ENCODE results near the gene ANKS3. TPM values are rescaled to one million over a fixed set of nuclear protein-coding genes. Genes with fewer than 3 reads are reported as not detected.

Gene ANKS3
- total and polyA plus RNA-seq, 2 experiments from 2014 or later, result 22.5 to 24.9 TPM

DNA sequence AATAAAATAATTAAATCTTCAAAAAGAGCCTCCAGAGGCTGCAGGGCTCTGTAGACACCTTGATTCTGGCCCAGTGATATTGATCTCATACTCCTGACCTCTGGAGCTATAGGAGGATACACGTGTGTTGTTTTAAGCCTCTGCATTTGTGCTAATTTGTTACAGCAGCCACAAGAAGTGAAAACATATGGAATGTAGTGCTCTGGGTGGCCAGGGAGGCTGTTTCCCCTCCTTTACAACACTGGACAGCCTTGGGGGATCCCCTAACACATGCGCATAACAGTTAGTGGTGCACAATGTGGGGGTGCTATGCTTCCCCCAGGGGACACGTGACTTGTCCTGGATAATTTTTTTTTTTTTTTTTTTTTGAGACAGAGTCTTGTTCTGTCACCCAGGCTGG lies 37.6 kb upstream of the ANKS3 start:
- Histone ChIP-seq H3K27ac (ENCODE audit: low read depth) (no peak overlapping the region), H3K4me1 (ENCODE audit: insufficient read depth) (peaks cover 13% of the 10 kb centered on the region), H3K9me2 (ENCODE audit: insufficient read depth) (no peaks in the 10 kb centered on the region), H4K20me1 (replicated peaks; ENCODE audit: insufficient read depth) (no peaks in the 10 kb centered on the region), H3K36me3 (ENCODE audit: insufficient read depth) (no peaks in the 10 kb centered on the region), H3K79me2 (replicated peaks; ENCODE audit: insufficient read depth) (peaks cover 2% of the 10 kb centered on the region; the same call in 1 of the 2 replicates), H3F3A (replicated peaks; ENCODE audit: low read depth) (peaks cover 17% of the 10 kb centered on the region; the same call in 1 of the 2 replicates), H2AFZ (peak overlapping the region; percentile 61; the same call in 1 of the 2 replicates), H3K4me3 (no peak overlapping the region), H3K4me2 (no peak overlapping the region), H3K27me3 (ENCODE audit: insufficient read depth) (no peaks in the 10 kb centered on the region)
- Mint-ChIP-seq H3K9me3 (peaks cover 3% of the 10 kb centered on the region; the same call in 1 of the 3 replicates), H3K27me3 (ENCODE audit: insufficient read depth, low read depth, poor library complexity) (peaks cover 13% of the 10 kb centered on the region), H3K4me1 (peaks cover 16% of the 10 kb centered on the region), H3K36me3 (ENCODE audit: low read depth) (peaks cover 8% of the 10 kb centered on the region; the same call in 2 of the 3 replicates), H3K4me3 (no peak overlapping the region), H3K27ac (peak overlapping the region; percentile 58; the same call in 1 of the 2 replicates)
- ATAC-seq (no peak), DNase-seq (ENCODE audit: low spot score) (no peak)
- TF ChIP-seq NANOG (IDR thresholded peaks at IDR 0.05; ENCODE audit: borderline replicate concordance) (no peak), EZH2 (IDR thresholded peaks at IDR 0.05; ENCODE audit: low read depth, unreplicated experiment) (no peak), ZNF331 (CRISPR knock-in tag; IDR thresholded peaks at IDR 0.05; ENCODE audit: low read depth) (no peak), STAT1 (IDR thresholded peaks at IDR 0.05; ENCODE audit: unreplicated experiment) (no peak)
- TF ChIP-seq, protein P1, sequence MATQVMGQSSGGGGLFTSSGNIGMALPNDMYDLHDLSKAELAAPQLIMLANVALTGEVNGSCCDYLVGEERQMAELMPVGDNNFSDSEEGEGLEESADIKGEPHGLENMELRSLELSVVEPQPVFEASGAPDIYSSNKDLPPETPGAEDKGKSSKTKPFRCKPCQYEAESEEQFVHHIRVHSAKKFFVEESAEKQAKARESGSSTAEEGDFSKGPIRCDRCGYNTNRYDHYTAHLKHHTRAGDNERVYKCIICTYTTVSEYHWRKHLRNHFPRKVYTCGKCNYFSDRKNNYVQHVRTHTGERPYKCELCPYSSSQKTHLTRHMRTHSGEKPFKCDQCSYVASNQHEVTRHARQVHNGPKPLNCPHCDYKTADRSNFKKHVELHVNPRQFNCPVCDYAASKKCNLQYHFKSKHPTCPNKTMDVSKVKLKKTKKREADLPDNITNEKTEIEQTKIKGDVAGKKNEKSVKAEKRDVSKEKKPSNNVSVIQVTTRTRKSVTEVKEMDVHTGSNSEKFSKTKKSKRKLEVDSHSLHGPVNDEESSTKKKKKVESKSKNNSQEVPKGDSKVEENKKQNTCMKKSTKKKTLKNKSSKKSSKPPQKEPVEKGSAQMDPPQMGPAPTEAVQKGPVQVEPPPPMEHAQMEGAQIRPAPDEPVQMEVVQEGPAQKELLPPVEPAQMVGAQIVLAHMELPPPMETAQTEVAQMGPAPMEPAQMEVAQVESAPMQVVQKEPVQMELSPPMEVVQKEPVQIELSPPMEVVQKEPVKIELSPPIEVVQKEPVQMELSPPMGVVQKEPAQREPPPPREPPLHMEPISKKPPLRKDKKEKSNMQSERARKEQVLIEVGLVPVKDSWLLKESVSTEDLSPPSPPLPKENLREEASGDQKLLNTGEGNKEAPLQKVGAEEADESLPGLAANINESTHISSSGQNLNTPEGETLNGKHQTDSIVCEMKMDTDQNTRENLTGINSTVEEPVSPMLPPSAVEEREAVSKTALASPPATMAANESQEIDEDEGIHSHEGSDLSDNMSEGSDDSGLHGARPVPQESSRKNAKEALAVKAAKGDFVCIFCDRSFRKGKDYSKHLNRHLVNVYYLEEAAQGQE (IDR thresholded peaks at IDR 0.05; ENCODE audit: unreplicated experiment), result no peak

DNA sequence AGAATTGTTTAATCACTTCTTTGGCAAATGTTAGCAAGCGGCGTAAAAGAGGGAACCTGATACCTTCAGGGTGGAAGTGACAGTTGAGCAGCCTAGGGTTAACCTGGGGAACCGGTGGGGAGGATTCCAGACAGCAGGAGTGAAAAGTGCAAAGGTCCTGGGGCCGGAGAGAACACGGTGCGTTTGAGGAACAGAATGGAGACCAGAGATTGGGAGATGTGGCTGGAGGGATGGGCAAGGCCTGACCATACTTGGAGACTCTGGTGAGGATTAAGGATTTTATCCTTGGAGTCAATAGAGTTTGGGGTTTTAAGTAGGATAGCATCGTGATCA lies 35.2 kb upstream of the ANKS3 start:
- peaks cover 17% of the 10 kb centered on the region; the same call in 1 of the 2 replicates for H3F3A ChIP-seq (replicated peaks; ENCODE audit: low read depth)
- no peaks in the 10 kb centered on the region for H3K36me3 ChIP-seq (ENCODE audit: insufficient read depth)
- peak overlapping the region; percentile 80 for H3K4me3 Mint-ChIP-seq
- H3K27ac Mint-ChIP-seq, result no peak overlapping the region
- no peaks in the 10 kb centered on the region for H4K20me1 ChIP-seq (replicated peaks; ENCODE audit: insufficient read depth)
- H3K27me3 ChIP-seq (ENCODE audit: insufficient read depth), result no peaks in the 10 kb centered on the region
- H2AFZ ChIP-seq, result peak overlapping the region; percentile 90
- H3K4me2 ChIP-seq, result peak overlapping the region; percentile 89
- peaks cover 23% of the 10 kb centered on the region for H3K4me1 Mint-ChIP-seq
- ATAC-seq (no peak), DNase-seq (ENCODE audit: low spot score) (no peak)
- no peak for TF ChIP-seq EZH2 (IDR thresholded peaks at IDR 0.05; ENCODE audit: low read depth, unreplicated experiment)
- H3K27ac ChIP-seq (ENCODE audit: low read depth), result no peak overlapping the region
- H3K79me2 ChIP-seq (replicated peaks; ENCODE audit: insufficient read depth), result peaks cover 17% of the 10 kb centered on the region
- H3K27me3 Mint-ChIP-seq (ENCODE audit: insufficient read depth, low read depth, poor library complexity), result peaks cover 15% of the 10 kb centered on the region
- peaks cover 19% of the 10 kb centered on the region for H3K4me1 ChIP-seq (ENCODE audit: insufficient read depth)
- peak overlapping the region; percentile 94 for H3K4me3 ChIP-seq
- H3K36me3 Mint-ChIP-seq (ENCODE audit: low read depth), result peaks cover 10% of the 10 kb centered on the region
- H3K9me2 ChIP-seq (ENCODE audit: insufficient read depth), result no peaks in the 10 kb centered on the region
- H3K9me3 Mint-ChIP-seq, result no peaks in the 10 kb centered on the region
